GM19468 (cell line): ENCODE data around the gene OTUD7B.

ENCODE experiments used
- ATAC-seq: cut with Tn5 transposase; IDR thresholded peaks from one replicate; pipeline ENCODE4 v1.9.1; 2021; ENCODE audit warnings: mild to moderate bottlenecking, moderate library complexity, moderate number of reproducible peaks; ENCODE audit not compliant: unreplicated experiment; ENCODE audit errors: extremely low read depth

The OTUD7B gene

GRCh38 chr1:149925751-149926150 lies 84.8 kb downstream of the OTUD7B start:
- no peak for ATAC-seq

GRCh38 chr1:149925345-149925744 lies 85.2 kb downstream of the OTUD7B start:
- ATAC-seq = no peak

GRCh38 chr1:149923626-149924025 lies 86.9 kb downstream of the OTUD7B start:
- ATAC-seq = no peak

GRCh38 chr1:149917571-149918144 lies 92.9 kb downstream of the OTUD7B start, which contains the start of gene SV2A:
SV2A (minus strand) TSS chr1:149917844; CDS start chr1:149913840, 4,004 bp downstream.
- no peak for ATAC-seq

GRCh38 chr1:149916898-149917252 lies 93.7 kb downstream of the OTUD7B start:
- ATAC-seq = no peak

- no peak for ATAC-seq
Measured at GRCh38 chr1:149916193-149916897, 94.2 kb downstream of the OTUD7B start.

- ATAC-seq = no peak
Measured at GRCh38 chr1:149915429-149916192, 94.9 kb downstream of the OTUD7B start.

GRCh38 chr1:149914545-149914944 lies 96.0 kb downstream of the OTUD7B start:
- no peak for ATAC-seq

- no peak for ATAC-seq
Measured at GRCh38 chr1:149906570-149907075, 103.9 kb downstream of the OTUD7B start.

- ATAC-seq = no peak
Measured at GRCh38 chr1:149903836-149904491, 106.6 kb downstream of the OTUD7B start.

- ATAC-seq = peak; percentile 88
Measured at GRCh38 chr1:149899460-149900284, 110.9 kb downstream of the OTUD7B start, which contains the start of gene BOLA1. BOLA1 (plus strand) TSS chr1:149899568; CDS start chr1:149900060, 492 bp downstream.

GRCh38 chr1:149896575-149896974 lies 114.0 kb downstream of the OTUD7B start:
- ATAC-seq = no peak

GRCh38 chr1:149888999-149889289 lies 121.6 kb downstream of the OTUD7B start:
- no peak for ATAC-seq

- no peak for ATAC-seq
Measured at GRCh38 chr1:149888247-149888998, 122.1 kb downstream of the OTUD7B start.
